MM.1S (cell line): Measurements from ENCODE around the gene CMTM7.

Experiments
- DNase-seq: peaks from one replicate; pipeline ENCODE4 v3.0.0-alpha.2; 2015
- H2AFZ ChIP-seq: fragments of 300-600 bp; sonication (generic); 2 replicates; pipeline ENCODE4 v1.6.0; 2016; ENCODE audit warnings: antibody characterized with exemption, low read length
- H3F3A ChIP-seq: fragments of 300-600 bp; sonication (generic); 2 replicates; pipeline ENCODE4 v1.6.1; 2016; ENCODE audit warnings: mild to moderate bottlenecking, antibody characterized with exemption, low read length, moderate library complexity, mixed read lengths; ENCODE audit not compliant: insufficient read depth
- H3K27ac ChIP-seq: fragments of 300-600 bp; sonication (generic); 2 replicates; pipeline ENCODE4 v1.5.1; 2016; ENCODE audit warnings: mild to moderate bottlenecking, low read length
- H3K27me3 ChIP-seq: fragments of 300-600 bp; sonication (generic); replicated peaks from 2 replicates; pipeline ENCODE4 v1.6.0; 2016; ENCODE audit warnings: low read length; ENCODE audit not compliant: insufficient read depth
- H3K36me3 ChIP-seq: fragments of 300-600 bp; sonication (generic); replicated peaks from 2 replicates; pipeline ENCODE4 v1.6.1; 2016; ENCODE audit warnings: mild to moderate bottlenecking, low read length, mixed read lengths; ENCODE audit not compliant: insufficient read depth
- H3K4me1 ChIP-seq: fragments of 300-600 bp; sonication (generic); 2 replicates; pipeline ENCODE4 v1.6.1; 2016; ENCODE audit warnings: low read length, mixed read lengths
- H3K4me2 ChIP-seq: fragments of 300-600 bp; sonication (generic); 2 replicates; pipeline ENCODE4 v1.6.0; 2016; ENCODE audit warnings: low read depth, low read length
- H3K4me3 ChIP-seq: fragments of 300-600 bp; sonication (generic); 2 replicates; pipeline ENCODE4 v1.5.1; 2016; ENCODE audit warnings: low read length, mixed read lengths
- H3K79me2 ChIP-seq: fragments of 300-600 bp; sonication (generic); 2 replicates; pipeline ENCODE4 v1.6.1; 2016; ENCODE audit warnings: mixed run types, low read length, mixed read lengths
- H3K9ac ChIP-seq: fragments of 300-600 bp; sonication (generic); 2 replicates; pipeline ENCODE4 v1.6.1; 2016; ENCODE audit warnings: low read length, mixed read lengths
- H3K9me2 ChIP-seq: fragments of 300-600 bp; sonication (generic); replicated peaks from 2 replicates; pipeline ENCODE4 v1.6.1; 2016; ENCODE audit warnings: mild to moderate bottlenecking, low read length, mixed read lengths; ENCODE audit not compliant: insufficient read depth
- H3K9me3 ChIP-seq: fragments of 300-600 bp; sonication (generic); replicated peaks from 2 replicates; pipeline ENCODE4 v1.6.1; 2016; ENCODE audit warnings: mild to moderate bottlenecking, low read length, mixed read lengths; ENCODE audit not compliant: insufficient read depth
- H4K20me1 ChIP-seq: fragments of 300-600 bp; sonication (generic); 2 replicates; pipeline ENCODE4 v1.6.1; 2016; ENCODE audit warnings: mild to moderate bottlenecking, low read length, moderate library complexity, mixed read lengths; ENCODE audit not compliant: insufficient read depth
- CTCF ChIP-seq: fragments of 300-600 bp; sonication (generic); IDR thresholded peaks from 2 replicates; pipeline ENCODE4 v1.5.1; 2016; ENCODE audit warnings: antibody characterized with exemption, low read length, mixed read lengths
- EZH2 ChIP-seq: fragments of 300-600 bp; sonication (generic); optimal IDR thresholded peaks from 2 replicates; pipeline ENCODE3; 2017; ENCODE audit warnings: low read depth, mild to moderate bottlenecking, antibody characterized with exemption, low read length, mixed read lengths
- EZH2phosphoT487 ChIP-seq: fragments of 300-600 bp; sonication (generic); IDR thresholded peaks from 2 replicates; pipeline ENCODE4 v1.6.1; 2018; ENCODE audit warnings: antibody characterized with exemption, low read length

The CMTM7 gene

GRCh38 chr3:32419742-32420125 is 28.1 kb downstream of the CMTM7 start:
- Histone ChIP-seq H3K79me2 (no peaks in the 10 kb centered on the region), H3K4me1 (peaks cover 27% of the 10 kb centered on the region), H3K9me3 (no peaks in the 10 kb centered on the region), H4K20me1 (no peaks in the 10 kb centered on the region), H3K9ac (no peak overlapping the region), H3F3A (peaks cover 26% of the 10 kb centered on the region), H3K27me3 (no peaks in the 10 kb centered on the region), H3K27ac (no peak overlapping the region), H3K4me3 (no peak overlapping the region), H2AFZ (no peak overlapping the region), H3K36me3 (no peaks in the 10 kb centered on the region), H3K4me2 (no peak overlapping the region), H3K9me2 (no peaks in the 10 kb centered on the region)
- no peak for TF ChIP-seq EZH2phosphoT487
- no peak for TF ChIP-seq EZH2
- TF ChIP-seq CTCF = no peak
- DNase-seq = no peak

- Histone ChIP-seq H3K9ac (no peak overlapping the region), H3K4me2 (no peak overlapping the region), H3K9me3 (no peaks in the 10 kb centered on the region), H3K36me3 (no peaks in the 10 kb centered on the region), H3K27ac (no peak overlapping the region), H2AFZ (no peak overlapping the region), H3K4me1 (peaks cover 34% of the 10 kb centered on the region), H4K20me1 (no peaks in the 10 kb centered on the region), H3K9me2 (no peaks in the 10 kb centered on the region), H3K79me2 (no peaks in the 10 kb centered on the region), H3K4me3 (no peak overlapping the region), H3K27me3 (no peaks in the 10 kb centered on the region), H3F3A (peaks cover 29% of the 10 kb centered on the region)
- no peak for DNase-seq
- TF ChIP-seq CTCF (no peak), EZH2 (no peak)
These were observed 28.7 kb downstream of the CMTM7 start for GRCh38 chr3:32420126-32421038.

GRCh38 chr3:32421185-32421584 is 29.5 kb downstream of the CMTM7 start:
- no peak overlapping the region for H3K4me3 ChIP-seq
- H3K79me2 ChIP-seq = no peaks in the 10 kb centered on the region
- no peak overlapping the region for H3K4me2 ChIP-seq
- H3K27ac ChIP-seq = no peak overlapping the region
- peaks cover 34% of the 10 kb centered on the region for H3K4me1 ChIP-seq
- no peaks in the 10 kb centered on the region for H3K27me3 ChIP-seq
- H3K9ac ChIP-seq = no peak overlapping the region
- peaks cover 29% of the 10 kb centered on the region for H3F3A ChIP-seq
- TF ChIP-seq EZH2phosphoT487 (no peak), EZH2 (no peak), CTCF (no peak)
- H3K9me3 ChIP-seq = no peaks in the 10 kb centered on the region
- no peaks in the 10 kb centered on the region for H3K9me2 ChIP-seq
- no peak overlapping the region for H2AFZ ChIP-seq
- H3K36me3 ChIP-seq = no peaks in the 10 kb centered on the region
- no peaks in the 10 kb centered on the region for H4K20me1 ChIP-seq
- no peak for DNase-seq
